ENCODE measurements around the gene MIEF2. TPM values are rescaled to one million over a fixed set of nuclear protein-coding genes. Genes with fewer than 3 reads are reported as not detected.
A peak's percentile ranks its signal among the peaks of the same experiment; 100 is the strongest.

MIEF2 gene
- total and polyA plus RNA-seq, 12 donors, result 4.1 to 46.6 (median 22.9) TPM

GRCh38 chr17:18250259-18250658 is 10.2 kb upstream of the MIEF2 start:
- Histone ChIP-seq H3K4me1 (replicated peaks in 1 of 2) (peaks cover 14 to 25% of the 10 kb centered on the region in 2 donors), H3K27ac (no peak overlapping the region), H3K4me3 (no peak overlapping the region), H3K9me3 (replicated peaks in 1 of 3) (no peaks in the 10 kb centered on the region), H3K36me3 (replicated peaks in 1 of 2) (peaks cover 0 to 100% of the 10 kb centered on the region in 2 donors), H3K27me3 (no peaks in the 10 kb centered on the region)
- 86 to 90% (median 88%) methylated on average over 9 of the region's 9 CpGs for WGBS, 4 donors
- TF ChIP-seq, protein P1, sequence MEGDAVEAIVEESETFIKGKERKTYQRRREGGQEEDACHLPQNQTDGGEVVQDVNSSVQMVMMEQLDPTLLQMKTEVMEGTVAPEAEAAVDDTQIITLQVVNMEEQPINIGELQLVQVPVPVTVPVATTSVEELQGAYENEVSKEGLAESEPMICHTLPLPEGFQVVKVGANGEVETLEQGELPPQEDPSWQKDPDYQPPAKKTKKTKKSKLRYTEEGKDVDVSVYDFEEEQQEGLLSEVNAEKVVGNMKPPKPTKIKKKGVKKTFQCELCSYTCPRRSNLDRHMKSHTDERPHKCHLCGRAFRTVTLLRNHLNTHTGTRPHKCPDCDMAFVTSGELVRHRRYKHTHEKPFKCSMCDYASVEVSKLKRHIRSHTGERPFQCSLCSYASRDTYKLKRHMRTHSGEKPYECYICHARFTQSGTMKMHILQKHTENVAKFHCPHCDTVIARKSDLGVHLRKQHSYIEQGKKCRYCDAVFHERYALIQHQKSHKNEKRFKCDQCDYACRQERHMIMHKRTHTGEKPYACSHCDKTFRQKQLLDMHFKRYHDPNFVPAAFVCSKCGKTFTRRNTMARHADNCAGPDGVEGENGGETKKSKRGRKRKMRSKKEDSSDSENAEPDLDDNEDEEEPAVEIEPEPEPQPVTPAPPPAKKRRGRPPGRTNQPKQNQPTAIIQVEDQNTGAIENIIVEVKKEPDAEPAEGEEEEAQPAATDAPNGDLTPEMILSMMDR (IDR thresholded peaks at IDR 0.05), result no peak
- TF ChIP-seq POLR2A (IDR thresholded peaks at IDR 0.05), result no peak
- intact Hi-C loops (cut with DNase I), result loop anchor here in 1 of 2 donors (10.0 kb wide), 1 partner anchor 65 kb away; the partner anchor contains the start of gene ALKBH5
- no peak for DNase-seq

- H3K27me3 ChIP-seq, result no peaks in the 10 kb centered on the region
- H3K4me1 ChIP-seq (replicated peaks in 1 of 2), result peaks cover 14 to 25% of the 10 kb centered on the region in 2 donors
- no peaks in the 10 kb centered on the region for H3K9me3 ChIP-seq (replicated peaks in 1 of 3)
- no peak overlapping the region for H3K27ac ChIP-seq
- H3K36me3 ChIP-seq (replicated peaks in 1 of 2), result peaks cover 0 to 100% of the 10 kb centered on the region in 2 donors
- no peak overlapping the region for H3K4me3 ChIP-seq
- intact Hi-C loops (cut with DNase I), result loop anchor here in 1 of 2 donors (10.0 kb wide), 1 partner anchor 66 kb away; the partner anchor contains the start of gene ALKBH5
- TF ChIP-seq, protein P1 (IDR thresholded peaks at IDR 0.05), result no peak
- no peak for TF ChIP-seq POLR2A (IDR thresholded peaks at IDR 0.05)
- DNase-seq, result no peak
- WGBS, 4 donors, result 90 to 95% (median 94%) methylated on average over 11 to 14 of the region's 14 CpGs
Measured at GRCh38 chr17:18250708-18251107, 9.8 kb upstream of the MIEF2 start.

GRCh38 chr17:18251204-18251603 is 9.3 kb upstream of the MIEF2 start:
- WGBS, 4 donors, result 71 to 87% (median 78%) methylated on average over 13 to 15 of the region's 15 CpGs
- TF ChIP-seq POLR2A (IDR thresholded peaks at IDR 0.05), result no peak
- TF ChIP-seq, protein P1 (IDR thresholded peaks at IDR 0.05), result no peak

DNA sequence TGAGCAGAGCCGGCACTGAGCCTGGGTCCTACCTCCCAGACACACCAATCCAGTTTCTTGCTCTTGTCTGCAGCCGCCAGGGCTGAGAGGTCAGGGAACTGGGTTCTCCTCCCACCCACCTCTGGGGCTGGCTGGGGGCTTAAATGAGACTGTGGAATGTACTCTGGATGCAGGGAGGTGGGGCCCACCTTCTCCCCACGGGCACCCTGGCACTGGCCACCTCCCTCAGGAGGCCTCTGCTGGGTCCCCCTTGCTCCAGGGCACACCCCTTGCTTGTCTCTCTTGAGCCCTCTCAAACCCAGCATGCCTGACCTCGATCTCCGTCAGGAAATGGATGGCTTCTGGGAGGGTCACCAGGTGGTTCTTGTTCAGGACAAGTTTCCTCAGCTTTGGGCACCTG is 8.3 kb upstream of the MIEF2 start:
- intact Hi-C loops (cut with DNase I), result loop anchor here in 1 of 2 donors (10.0 kb wide), 1 partner anchor 67 kb away; the partner anchor contains the start of gene ALKBH5
- 76 to 85% (median 83%) methylated on average over 4 to 5 of the region's 5 CpGs for WGBS, 4 donors
- Histone ChIP-seq H3K36me3 (replicated peaks in 1 of 2) (peaks cover 0 to 97% of the 10 kb centered on the region in 2 donors), H3K4me3 (no peak overlapping the region), H3K27me3 (no peaks in the 10 kb centered on the region), H3K27ac (no peak overlapping the region), H3K4me1 (replicated peaks in 1 of 2) (peaks cover 19 to 29% of the 10 kb centered on the region in 2 donors), H3K9me3 (replicated peaks in 1 of 3) (no peaks in the 10 kb centered on the region)
- TF ChIP-seq, protein P1 (IDR thresholded peaks at IDR 0.05), result no peak
- no peak for TF ChIP-seq POLR2A (IDR thresholded peaks at IDR 0.05)
- DNase-seq, result no peak

More at GRCh38 chr17:18251204-18251603, 9.3 kb upstream of the MIEF2 start:
- no peak overlapping the region for H3K4me3 ChIP-seq
- no peaks in the 10 kb centered on the region for H3K27me3 ChIP-seq
- intact Hi-C loops (cut with DNase I), result loop anchor here in 1 of 2 donors (10.0 kb wide), 1 partner anchor 66 kb away; the partner anchor contains the start of gene ALKBH5
- peak overlapping the region in 1 of 5 donors; percentile 30 for H3K27ac ChIP-seq
- no peaks in the 10 kb centered on the region for H3K9me3 ChIP-seq (replicated peaks in 1 of 3)
- H3K36me3 ChIP-seq (replicated peaks in 1 of 2), result peaks cover 0 to 100% of the 10 kb centered on the region in 2 donors
- peaks cover 15 to 27% of the 10 kb centered on the region in 2 donors for H3K4me1 ChIP-seq (replicated peaks in 1 of 2)
- DNase-seq, result no peak
